GM19328 (cell line): Measurements from ENCODE around the gene GSG1L2.
"Not testable (repeated sequence)": the region's sequence is repeated elsewhere in the genome, so short reads cannot be mapped to it uniquely, and the experiment has no call there.

Experiments used
- ATAC-seq: cut with Tn5 transposase; IDR thresholded peaks from one replicate; pipeline ENCODE4 v1.9.1; 2021; ENCODE audit warnings: mild to moderate bottlenecking, moderate library complexity; ENCODE audit not compliant: unreplicated experiment

The GSG1L2 gene

DNA sequence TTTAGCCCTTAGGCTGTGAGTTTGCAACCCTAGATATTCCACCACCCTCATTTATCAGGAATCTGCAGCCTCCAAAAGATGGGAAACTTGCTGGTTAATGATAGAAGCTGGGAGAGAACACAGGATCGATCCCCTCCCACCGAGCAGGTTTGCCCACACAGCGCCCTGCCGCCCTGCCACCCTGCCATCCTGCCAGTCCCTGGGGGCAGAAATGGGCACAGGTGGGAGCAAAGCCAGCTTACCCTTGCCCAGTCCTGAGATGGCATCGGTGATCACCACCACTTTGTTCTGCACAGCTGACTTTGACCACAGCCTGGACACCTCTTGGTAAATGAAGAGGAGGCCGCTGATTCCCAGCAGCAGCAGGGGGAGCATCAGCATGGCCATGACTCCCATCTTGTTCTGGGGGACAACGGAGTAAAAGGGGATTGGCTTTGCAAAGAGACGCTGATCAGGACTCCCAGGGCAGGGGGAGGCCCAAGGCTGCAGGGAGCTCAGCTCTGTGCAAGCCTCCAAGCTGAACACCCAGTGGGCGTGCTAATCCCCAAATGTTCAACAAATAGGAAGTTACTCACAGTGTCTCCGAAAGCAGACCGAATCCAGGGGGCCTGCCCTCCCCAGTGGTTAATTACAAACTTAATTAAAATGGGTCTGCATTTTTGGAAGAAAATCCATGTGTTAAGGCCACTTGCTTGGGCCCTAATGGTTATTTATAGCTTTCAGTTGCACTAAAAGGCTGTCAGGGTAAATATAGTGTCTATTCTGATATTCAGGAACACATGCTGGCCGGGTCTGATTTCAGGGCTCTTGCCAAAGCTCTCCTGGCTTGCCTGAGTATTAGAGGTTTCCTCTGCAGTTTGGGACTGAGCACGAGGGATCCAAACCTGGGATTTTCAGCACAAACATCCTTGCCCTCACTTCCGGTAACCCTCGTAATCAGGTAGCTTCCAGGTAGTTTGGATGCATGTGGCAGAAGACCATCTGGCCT, 30.7 kb downstream of the GSG1L2 start, which contains the start of gene DHRS7C:
DHRS7C (minus strand) TSS at position 704 of the 988 bp plus-strand sequence; CDS start at position 396, 308 bp downstream.
- ATAC-seq = no peak

DNA sequence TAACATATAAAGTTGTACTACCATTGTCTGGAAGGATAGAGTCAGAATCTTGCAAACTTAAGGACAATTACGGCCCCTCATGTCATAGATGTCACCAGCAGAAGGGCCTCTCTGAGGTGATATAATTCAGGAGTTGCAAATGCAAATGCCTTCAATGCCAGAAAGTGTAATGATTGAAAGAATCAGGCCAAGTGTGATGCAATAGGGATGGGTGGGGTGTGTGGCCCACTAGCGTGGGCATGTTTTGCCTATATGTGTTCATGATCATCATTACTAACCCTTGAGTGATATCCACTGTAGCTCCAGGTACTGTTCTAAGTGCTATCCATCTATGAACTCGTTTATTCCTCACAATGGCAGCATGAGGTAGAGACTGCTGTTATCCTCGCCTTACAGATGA, 31.6 kb downstream of the GSG1L2 start:
- no peak for ATAC-seq

DNA sequence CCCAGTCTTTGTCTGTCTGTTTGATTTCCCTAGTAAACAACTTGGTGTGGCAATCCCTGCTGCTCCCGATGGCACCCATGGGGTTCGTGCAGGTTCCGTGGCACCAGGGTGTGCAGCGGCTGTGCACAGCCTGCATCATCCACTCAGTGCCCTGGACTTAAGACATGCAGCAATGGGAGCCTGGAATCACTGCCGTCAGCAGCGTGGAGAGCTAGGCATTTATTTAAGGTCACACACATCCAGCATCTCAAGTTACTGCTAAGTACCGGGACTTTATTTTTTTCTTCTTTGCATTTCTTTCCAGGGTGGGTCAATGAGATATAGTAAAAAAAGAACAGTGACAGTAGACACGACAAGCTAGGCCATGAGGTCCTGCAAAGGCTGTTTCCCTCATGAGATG, 33.3 kb downstream of the GSG1L2 start:
- no peak for ATAC-seq

DNA sequence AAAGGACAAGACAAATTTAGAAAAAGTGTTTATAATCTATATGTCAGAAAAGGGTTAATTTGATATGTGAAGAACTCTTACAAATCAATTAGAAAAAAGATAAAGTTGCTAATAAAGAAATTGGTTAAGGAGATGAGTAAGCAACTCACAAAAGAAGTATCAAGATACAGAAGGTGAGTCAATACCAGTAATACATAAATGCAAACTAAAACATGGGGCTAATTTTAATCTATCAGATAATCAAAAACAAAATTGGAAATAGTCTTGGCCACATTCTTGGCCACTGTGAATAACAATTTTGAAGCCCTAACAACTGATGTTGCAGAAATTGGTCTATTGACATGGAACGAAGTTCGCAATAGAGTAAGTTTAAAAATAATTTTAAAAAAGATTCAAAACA, 37.3 kb downstream of the GSG1L2 start:
- no peak for ATAC-seq

DNA sequence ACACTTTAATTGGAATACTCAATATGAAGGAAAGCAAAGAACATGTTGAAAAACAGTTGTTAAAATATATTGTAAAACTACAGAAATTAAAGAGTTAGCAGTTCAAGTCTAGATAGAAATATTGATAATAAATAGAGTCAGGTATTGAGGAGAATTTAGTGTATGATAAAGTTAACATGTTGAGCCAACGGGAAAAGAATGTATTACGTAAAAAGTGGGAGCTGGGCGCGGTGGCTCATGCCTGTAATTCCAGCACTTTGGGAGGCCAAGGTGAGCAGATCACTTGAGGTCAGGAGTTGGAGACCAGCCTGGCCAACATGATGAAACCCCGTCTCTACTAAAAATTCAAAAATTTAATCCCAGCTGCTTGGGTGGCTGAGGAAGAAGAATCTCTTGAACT, 38.4 kb downstream of the GSG1L2 start:
- ATAC-seq = not testable (repeated sequence)

DNA sequence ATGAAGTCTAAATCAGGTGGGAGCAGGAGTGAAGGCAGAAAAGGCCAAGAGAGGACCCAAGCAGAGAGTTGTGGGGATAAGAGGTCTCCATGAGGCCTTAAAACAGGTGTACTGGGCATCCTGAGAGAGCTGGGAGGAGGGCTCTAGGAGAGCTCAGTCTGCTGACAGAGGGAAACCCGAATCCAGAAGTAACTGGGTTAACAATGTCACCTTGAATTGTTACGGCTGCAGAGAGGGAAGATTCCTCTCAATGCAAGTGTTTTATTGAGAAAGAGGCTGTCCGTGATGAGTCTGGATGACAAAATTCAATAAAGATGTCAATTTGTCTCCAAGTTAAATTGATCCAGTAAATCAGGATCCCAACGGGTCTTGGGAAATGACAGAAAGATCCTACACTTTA, 38.8 kb downstream of the GSG1L2 start:
- ATAC-seq = no peak

DNA sequence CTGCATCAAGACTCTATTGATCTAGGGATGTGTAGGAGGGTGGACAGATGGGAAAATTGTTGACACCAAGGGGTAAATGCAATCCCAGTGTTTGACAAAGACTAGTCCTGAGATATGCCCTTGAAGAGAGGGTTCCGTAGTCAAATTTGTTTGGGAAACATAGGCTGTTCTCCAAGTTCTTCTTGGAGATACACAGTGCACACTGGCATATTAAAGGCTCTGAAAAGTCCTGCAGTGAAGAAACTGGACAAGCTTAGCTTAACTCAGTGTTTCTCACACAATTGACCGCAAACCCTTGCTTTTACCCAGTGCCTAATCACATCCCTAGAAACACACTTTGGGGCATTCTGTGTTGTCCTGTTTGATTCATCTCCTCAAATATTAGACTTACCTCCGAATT, 41.3 kb downstream of the GSG1L2 start:
- no peak for ATAC-seq

DNA sequence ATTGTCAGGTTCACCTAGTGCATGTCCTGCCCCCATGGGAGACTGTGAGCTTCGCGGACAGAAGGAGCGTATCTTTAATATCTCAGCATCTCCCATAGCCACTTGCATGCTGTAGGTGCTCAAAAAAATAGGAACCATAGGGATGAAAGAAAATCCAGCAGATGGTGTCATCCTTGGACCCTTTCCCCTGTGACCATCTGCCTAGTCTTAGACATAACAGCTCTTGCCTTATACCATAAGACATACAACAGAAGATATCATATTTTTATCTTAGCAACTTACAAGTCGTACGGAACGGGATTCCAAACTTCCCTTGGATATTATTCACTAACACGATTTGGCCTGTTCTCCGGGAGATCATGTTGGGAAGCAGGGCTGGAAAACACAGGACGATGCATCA, 45.0 kb downstream of the GSG1L2 start:
- ATAC-seq = no peak

DNA sequence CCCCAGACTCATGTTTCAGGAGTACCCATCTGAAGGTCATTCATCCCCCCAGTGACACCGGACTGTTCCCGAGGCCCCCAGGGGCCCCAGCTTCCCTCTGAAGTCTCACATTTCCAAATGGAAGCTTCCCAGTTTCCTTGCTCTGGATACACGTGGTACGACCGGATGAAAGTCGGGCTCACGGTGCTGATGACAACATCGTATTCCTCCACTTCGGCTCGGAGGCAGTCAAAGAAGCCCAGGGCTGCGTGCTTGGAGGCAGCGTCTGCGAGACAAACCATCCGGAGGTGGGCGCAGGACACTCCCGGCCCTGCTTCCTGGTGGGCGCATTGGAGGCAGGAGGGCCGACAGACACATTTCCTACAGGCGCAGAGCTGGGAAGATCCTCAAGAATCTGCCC, 49.2 kb downstream of the GSG1L2 start:
- ATAC-seq = no peak

DNA sequence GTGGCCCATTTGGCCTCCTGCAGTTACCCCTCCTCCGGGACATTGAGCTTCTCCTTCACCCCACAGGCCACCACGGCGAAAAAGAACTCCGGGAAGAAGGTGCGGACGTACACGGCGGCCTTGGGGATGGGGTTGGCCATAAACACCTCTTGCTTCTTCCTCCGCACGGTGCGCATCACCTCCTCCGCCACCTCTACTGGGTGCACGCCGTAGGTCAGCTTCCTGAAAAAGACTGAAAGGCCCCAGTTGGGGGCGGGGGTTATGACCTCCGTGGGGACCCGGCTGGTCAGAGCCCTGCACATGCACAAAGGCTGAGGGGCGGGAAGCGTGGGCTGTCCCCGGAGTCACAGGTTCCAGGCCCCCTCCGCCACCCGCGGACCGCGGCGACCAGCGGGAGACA, 50.4 kb downstream of the GSG1L2 start:
- ATAC-seq = no peak

DNA sequence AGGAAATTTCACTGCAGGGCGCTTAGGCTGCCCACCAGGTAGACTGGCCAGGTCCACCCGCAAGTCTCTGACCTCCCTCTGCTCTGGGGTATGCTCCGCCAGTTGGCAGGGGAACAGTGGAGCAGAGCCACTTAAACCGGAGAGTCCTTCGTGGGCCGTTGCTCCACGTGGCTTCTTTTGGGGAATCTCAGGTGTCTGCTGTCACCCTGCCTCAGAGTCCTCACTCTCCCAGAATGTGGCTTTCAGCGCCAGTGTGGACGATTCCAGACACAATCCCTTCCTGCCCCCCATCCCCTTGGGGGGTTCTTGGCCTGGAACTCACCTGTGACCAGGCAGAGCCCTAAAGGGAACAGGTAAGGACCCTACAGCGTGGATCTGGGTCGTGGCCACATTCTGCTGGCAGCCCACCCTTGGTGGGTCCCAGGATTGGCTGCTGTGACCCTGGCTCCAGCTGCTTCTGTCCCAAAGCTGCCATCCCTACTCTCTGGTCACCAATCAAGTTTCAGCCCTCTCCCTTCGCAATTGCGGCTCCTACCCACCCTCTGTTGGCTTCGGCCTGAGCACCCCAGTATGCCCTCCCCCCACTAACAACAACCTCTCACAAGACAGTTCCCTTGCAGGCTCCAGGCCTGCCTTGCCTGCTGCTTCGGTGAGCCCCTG, 52.7 kb downstream of the GSG1L2 start:
- ATAC-seq = no peak

DNA sequence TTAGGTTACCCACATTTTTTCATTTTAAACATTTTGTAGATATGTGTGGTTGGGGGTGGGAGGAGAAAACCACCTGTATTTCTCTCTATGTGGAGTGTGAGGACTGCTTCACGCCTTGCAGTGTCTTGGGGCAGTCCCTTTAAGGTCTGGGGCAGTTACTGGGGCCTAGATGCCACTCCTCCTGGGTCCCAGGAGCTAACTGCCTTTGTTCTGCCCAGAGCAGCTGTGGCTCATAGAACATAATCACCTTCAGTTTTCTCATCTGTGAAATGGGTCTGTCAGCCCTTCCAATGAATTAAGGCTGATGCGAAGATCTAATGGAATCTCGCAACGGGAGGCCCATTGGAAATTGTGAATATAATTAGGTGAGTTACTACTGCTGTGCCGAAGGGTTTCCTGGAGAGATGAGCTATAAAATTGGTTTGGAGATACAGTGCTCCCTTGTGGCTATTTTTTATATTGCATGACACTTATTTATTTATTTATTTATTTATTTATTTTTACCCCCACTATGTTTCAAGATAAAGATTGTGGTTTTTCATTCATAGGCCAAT, 53.4 kb downstream of the GSG1L2 start:
- no peak for ATAC-seq

DNA sequence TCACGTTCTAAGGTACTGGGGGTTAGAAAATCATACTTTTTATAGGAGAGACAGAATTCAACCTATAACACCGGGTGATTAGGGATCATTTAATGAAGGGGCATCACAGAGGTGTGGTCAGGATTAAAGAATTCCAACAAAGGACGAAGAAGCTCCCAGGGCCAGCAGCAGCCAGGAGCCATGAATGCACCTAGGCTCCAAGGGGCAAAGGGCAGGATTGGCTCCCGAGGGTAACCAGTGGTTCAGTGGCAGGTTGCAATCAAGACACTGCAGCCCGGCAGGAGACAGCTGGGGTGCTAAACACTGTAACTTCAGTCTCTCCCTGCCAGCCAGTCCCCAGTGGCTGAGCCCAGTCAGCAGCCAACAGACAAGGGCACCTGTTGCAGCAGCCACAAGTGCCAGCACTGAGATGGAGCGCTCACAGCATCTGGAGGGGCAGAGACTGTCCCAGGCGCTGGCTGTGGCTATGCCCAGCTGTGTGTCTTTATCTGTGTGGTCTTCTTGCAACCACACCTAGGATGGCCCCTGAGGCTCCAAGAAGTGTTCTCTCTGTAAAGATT, 54.4 kb downstream of the GSG1L2 start:
- ATAC-seq = no peak

DNA sequence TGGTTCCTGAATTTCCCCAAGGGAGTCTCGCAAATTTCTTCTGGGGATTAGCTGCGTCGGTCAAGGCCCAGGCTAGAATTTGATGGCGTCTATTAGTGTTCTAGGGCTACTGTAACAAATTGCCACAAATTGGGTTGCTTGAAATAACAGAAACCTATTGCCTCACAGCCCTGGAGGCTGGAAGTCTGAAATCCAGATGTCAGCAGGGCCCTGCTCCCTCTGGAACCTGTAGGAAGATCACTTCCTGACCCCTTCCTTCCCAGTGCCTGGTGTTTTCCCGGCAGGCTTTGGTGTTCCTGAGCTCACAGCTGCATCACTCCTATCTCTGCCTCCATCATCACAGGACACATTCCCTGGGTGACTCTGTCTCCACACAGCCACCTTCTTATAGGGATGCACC, 54.9 kb downstream of the GSG1L2 start:
- ATAC-seq = no peak

DNA sequence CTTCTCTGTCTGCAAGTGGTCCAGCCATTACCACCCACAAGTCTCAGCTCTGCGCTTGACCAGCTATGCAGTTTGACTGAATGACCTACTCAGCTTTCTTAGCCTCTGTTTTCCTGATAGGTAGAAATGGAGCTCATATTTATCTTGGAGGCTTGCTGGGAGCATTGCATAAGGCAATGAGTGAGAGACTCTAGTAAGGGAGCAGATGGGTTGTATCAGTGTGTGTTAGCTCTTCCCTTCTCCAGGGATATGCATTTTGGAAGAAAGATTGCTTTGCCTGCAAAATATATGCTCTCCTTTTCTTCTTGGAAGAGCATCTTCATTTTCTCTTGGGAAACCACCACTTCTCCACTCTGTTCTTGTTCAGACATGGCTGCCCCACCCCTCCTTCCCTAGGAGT, 56.6 kb downstream of the GSG1L2 start:
- ATAC-seq = no peak

DNA sequence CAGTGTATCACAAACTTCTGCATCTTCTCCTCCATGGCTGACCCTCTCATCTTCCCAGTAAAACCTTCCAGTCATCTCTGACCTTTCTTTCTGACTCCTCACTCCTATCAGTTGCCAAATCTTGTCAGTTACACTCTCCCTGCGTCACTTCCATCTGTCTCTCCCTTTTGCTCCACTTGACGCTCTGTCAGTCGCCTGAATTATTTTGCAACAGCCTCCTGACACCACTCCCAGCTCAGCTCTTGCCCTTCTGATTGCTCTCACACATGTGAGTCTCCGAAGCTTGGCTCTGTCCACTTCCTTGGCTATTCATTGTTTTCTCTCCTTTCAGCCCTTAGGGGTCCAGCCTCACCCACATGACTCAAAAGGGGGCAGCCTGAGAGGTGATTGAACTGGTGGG, 58.2 kb downstream of the GSG1L2 start:
- ATAC-seq = no peak

DNA sequence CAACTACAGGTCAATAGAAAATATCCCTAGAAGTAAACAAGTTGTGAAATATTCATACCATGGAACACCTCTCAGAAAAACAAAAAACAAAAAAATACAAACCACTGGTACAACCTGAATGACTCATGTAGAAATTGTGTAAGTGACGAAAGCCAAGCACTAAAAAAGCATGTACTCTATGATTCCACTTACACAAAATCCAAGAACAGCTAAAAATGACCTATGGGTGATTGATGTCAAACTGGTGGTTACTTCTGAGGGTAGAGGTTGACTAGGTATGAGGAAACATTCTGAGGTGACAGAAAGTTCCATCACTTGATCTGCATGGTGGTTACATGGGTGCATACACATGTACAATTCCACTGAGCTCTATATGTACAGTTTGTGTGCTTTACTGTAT, 61.6 kb downstream of the GSG1L2 start:
- no peak for ATAC-seq

DNA sequence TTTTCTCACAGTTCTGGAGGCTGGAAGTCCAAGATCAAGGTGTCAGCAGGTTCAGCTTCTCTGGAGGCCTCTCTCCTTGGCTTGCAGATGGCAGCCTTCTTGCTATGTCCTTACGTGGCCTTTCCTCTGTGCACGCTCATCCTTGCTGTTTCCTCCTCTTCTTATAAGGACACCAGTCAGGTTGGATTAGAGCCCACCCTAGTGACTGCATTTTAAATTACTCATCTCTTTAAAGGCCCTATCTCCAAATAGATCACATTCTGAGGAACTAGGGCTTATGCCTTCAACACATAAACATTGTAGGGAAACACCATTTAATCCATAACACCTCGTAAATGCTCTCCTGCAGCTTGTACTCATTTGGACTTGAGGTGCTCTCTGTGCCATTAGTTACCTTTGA, 66.8 kb downstream of the GSG1L2 start:
- no peak for ATAC-seq
